Left renal cortex interstitium (tissue), 4 donors: ENCODE data around the gene ANKRD36C. TPM values are rescaled to one million over a fixed set of nuclear protein-coding genes. Genes with fewer than 3 reads are reported as not detected.
A peak's percentile ranks its signal among the peaks of the same experiment; 100 is the strongest.
"Not testable (repeated sequence)": the region's sequence is repeated elsewhere in the genome, so short reads cannot be mapped to it uniquely, and the experiment has no call there.

Experiments used
- DNase-seq, 4 donors: peaks; one replicate each; pipeline ENCODE4 v3.0.0-alpha.2; 2013; ENCODE audit warnings: low read depth in 4 of 4, low spot score in 2 of 4, missing footprints in 1 of 4
- polyA plus RNA-seq, 4 donors: library from polyadenylated mRNA; unstranded; fragments of 120-200 nt; gene quantifications; one replicate each; pipeline ENCODE4 v1.2.1, GENCODE V29; 2013; ENCODE audit not compliant: insufficient read length in 4 of 4

The ANKRD36C gene
- 10 to 100 TPM in 3 of 4 donors, 1 to 10 TPM in 1; 7.6 to 39.6 (median 18.7) TPM for polyA plus RNA-seq

GRCh38 chr2:95991351-95992094 is at the start of gene ANKRD36C:
Gene ANKRD36C (minus strand): TSS chr2:95991824. CDS start chr2:95991708, 116 bp downstream.
- peak in 2 of 4 donors; percentile 31 to 47 for DNase-seq

GRCh38 chr2:96035554-96035953 is 43.9 kb upstream of the ANKRD36C start:
- DNase-seq, result not testable (repeated sequence)

GRCh38 chr2:96034792-96035191 is 43.2 kb upstream of the ANKRD36C start, which contains the start of gene GPAT2:
Gene GPAT2 (minus strand): TSS chr2:96034916. CDS start chr2:96032359, 2,557 bp downstream.
- DNase-seq, result not testable (repeated sequence)

- DNase-seq, result not testable (repeated sequence)
Measured at GRCh38 chr2:96033997-96034396, 42.4 kb upstream of the ANKRD36C start.

- not testable (repeated sequence) for DNase-seq
Measured at GRCh38 chr2:96027725-96028325, 36.2 kb upstream of the ANKRD36C start.

- DNase-seq, result not testable (repeated sequence)
Measured at GRCh38 chr2:96025755-96026154, 34.1 kb upstream of the ANKRD36C start.

- DNase-seq, result no peak
Measured at GRCh38 chr2:96025194-96025492, 33.5 kb upstream of the ANKRD36C start.

GRCh38 chr2:96024336-96025193 is 32.9 kb upstream of the ANKRD36C start:
- DNase-seq, result no peak

GRCh38 chr2:96023701-96024100 is 32.1 kb upstream of the ANKRD36C start:
- DNase-seq, result not testable (repeated sequence)

GRCh38 chr2:96022701-96023447 is 31.2 kb upstream of the ANKRD36C start:
- DNase-seq, result peak in 2 of 4 donors; percentile 46 to 48

- not testable (repeated sequence) for DNase-seq
Measured at GRCh38 chr2:96022126-96022525, 30.5 kb upstream of the ANKRD36C start.

- DNase-seq, result not testable (repeated sequence)
Measured at GRCh38 chr2:96021142-96021541, 29.5 kb upstream of the ANKRD36C start.

GRCh38 chr2:96019909-96020590 is 28.4 kb upstream of the ANKRD36C start:
- not testable (repeated sequence) for DNase-seq

- DNase-seq, result not testable (repeated sequence)
Measured at GRCh38 chr2:96016321-96016720, 24.7 kb upstream of the ANKRD36C start.

GRCh38 chr2:96012792-96013264 is 21.2 kb upstream of the ANKRD36C start:
- not testable (repeated sequence) for DNase-seq

GRCh38 chr2:96012086-96012791 is 20.6 kb upstream of the ANKRD36C start:
- not testable (repeated sequence) for DNase-seq

GRCh38 chr2:96011129-96011455 is 19.5 kb upstream of the ANKRD36C start:
- DNase-seq, result not testable (repeated sequence)

- peak in 2 of 4 donors; percentile 76 to 81 for DNase-seq
Measured at GRCh38 chr2:96010320-96011128, 18.9 kb upstream of the ANKRD36C start.
